Natural killer cell (primary cell): ENCODE data around the gene DNMT3B. TPM values are rescaled to one million over a fixed set of nuclear protein-coding genes. Genes with fewer than 3 reads are reported as not detected.
"Not testable (repeated sequence)": the region's sequence is repeated elsewhere in the genome, so short reads cannot be mapped to it uniquely, and the experiment has no call there.

Experiments
- ATAC-seq, 3 donors: fragments of 150-1000 bp in 2 of 3; fragments of 200-7000 bp in 1 of 3; cut with Tn5 transposase; 1 replicate in 1 of 3; 2 replicates in 2 of 3; pipeline ENCODE4 v1.10.0; 2021; ENCODE audit warnings: mild to moderate bottlenecking in 2 of 3, moderate library complexity in 2 of 3
- DNase-seq, 2 donors: peaks; one replicate each; pipeline versions ENCODE4 v3.0.0 to v3.0.0-alpha.2; 2013 to 2021; ENCODE audit warnings: mixed read lengths in 1 of 2
- H3K27ac ChIP-seq: one replicate; pipeline ENCODE4 v1.5.1; 2013; ENCODE audit warnings: mild to moderate bottlenecking, low read length
- H3K27me3 ChIP-seq: one replicate; pipeline ENCODE4 v1.6.1; 2013; ENCODE audit warnings: low read length; ENCODE audit not compliant: control insufficient read depth, insufficient read depth
- H3K36me3 ChIP-seq: one replicate; pipeline ENCODE4 v1.6.1; 2013; ENCODE audit warnings: low read length; ENCODE audit not compliant: control insufficient read depth, insufficient read depth
- H3K4me1 ChIP-seq: one replicate; pipeline ENCODE4 v1.6.1; 2013; ENCODE audit warnings: low read length; ENCODE audit not compliant: control insufficient read depth, insufficient read depth
- H3K4me3 ChIP-seq: one replicate; pipeline ENCODE4 v1.5.1; 2013; ENCODE audit warnings: low read length
- H3K9me3 ChIP-seq: one replicate; pipeline ENCODE4 v1.6.1; 2013; ENCODE audit warnings: low read length; ENCODE audit not compliant: control insufficient read depth, insufficient read depth
- H3K27ac Mint-ChIP-seq, 2 donors: one replicate each; pipeline ENCODE4 v1.8.0; 2022; ENCODE audit warnings: mild to moderate bottlenecking in 2 of 2, mixed read lengths in 2 of 2, moderate library complexity in 1 of 2
- H3K27me3 Mint-ChIP-seq, 2 donors: one replicate each; pipeline ENCODE4 v1.8.0; 2022; ENCODE audit warnings: low read depth in 2 of 2, mixed read lengths in 2 of 2
- H3K36me3 Mint-ChIP-seq: one replicate; pipeline ENCODE4 v1.8.0; 2022; ENCODE audit warnings: mixed read lengths
- H3K4me1 Mint-ChIP-seq, 2 donors: one replicate each; pipeline ENCODE4 v1.8.0; 2022; ENCODE audit warnings: mixed read lengths in 2 of 2
- H3K4me3 Mint-ChIP-seq: one replicate; pipeline ENCODE4 v1.8.0; 2022; ENCODE audit warnings: mild to moderate bottlenecking, moderate library complexity, mixed read lengths
- H3K9me3 Mint-ChIP-seq, 2 donors: one replicate each; pipeline ENCODE4 v1.8.0; 2022; ENCODE audit warnings: mixed read lengths in 2 of 2
- WGBS: methylation state at CpG from one replicate; pipeline ENCODE4 v1.1.7; 2013; ENCODE audit warnings: missing lambda C conversion rate; ENCODE audit not compliant: insufficient coverage; 5-methylcytosine and 5-hydroxymethylcytosine counted together
- intact Hi-C: fragments of 100-400 bp; cut with micrococcal nuclease; formaldehyde crosslinking; loops from one replicate; pipeline ENCODE4 v1.14.2; 2022
- total RNA-seq, 4 donors: library from RNA; stranded (reverse); fragments of 120-200 nt in 1 of 4; gene quantifications; one replicate each; pipeline versions ENCODE4 v1.2.3 to v1.2.4, GENCODE V29; 2013 to 2022
- TF ChIP-seq, protein P1 (sequence below): fragments of 200-600 bp; IDR thresholded peaks from one replicate; pipeline ENCODE4 v1.8.0; 2022; ENCODE audit warnings: antibody characterized with exemption

Gene DNMT3B
- total RNA-seq, 3 donors from 2014 or later (not counting 1 experiment from before 2014, with no cell fraction given): 0.42 to 0.68 (median 0.43) TPM

DNA sequence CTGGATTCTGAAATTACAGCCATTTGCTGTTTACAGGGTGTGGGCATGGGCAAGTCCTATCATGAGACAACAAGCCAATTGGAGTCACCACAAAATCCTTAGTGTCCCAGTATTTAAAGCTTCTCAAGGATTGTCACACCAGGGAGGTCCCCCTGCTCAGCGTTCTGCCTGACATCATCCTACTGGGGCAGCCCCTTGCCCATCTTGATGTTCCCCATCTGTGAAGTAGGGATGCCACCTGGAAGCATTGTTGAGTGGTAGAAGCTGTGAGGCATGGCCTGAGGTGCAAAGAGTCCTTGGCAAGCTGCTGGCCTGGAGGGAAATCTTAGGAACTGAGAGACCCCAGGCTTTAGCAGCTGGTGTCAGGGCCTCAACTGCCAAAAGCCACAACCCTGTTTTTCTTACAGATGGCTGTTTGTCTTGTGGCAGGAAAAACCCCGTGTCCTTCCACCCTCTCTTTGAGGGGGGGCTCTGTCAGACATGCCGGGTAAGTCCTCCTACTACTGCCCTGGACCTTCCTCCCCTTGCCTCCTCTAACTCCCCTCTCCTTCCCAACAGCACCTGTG is 34.3 kb downstream of the DNMT3B start:
- no peak overlapping the region for H3K4me3 Mint-ChIP-seq
- 33% methylated on average over 3 of the region's 3 CpGs for WGBS

DNA sequence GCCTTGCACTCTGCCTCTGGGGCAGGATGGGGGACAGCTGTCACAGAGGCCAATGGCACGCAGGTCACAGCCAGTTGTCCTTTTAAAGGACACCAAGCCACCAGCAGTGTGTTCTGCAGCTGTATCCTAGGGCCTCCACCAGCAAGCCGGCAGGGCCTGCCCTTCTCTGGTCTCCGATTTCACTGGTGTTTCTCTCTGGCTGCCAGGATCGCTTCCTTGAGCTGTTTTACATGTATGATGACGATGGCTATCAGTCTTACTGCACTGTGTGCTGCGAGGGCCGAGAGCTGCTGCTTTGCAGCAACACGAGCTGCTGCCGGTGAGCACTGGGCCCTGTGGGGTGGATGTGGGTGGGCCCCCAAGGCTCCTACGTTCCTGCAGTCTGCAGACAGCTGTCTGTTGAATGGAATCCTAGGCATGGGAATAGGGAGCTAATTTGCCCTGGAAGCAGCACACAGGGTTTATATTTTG is 34.8 kb downstream of the DNMT3B start:
- WGBS: 87% methylated on average over 10 of the region's 10 CpGs
- intact Hi-C loops: no loop called here
- Histone ChIP-seq H3K27me3 (no peaks in the 10 kb centered on the region), H3K4me1 (peaks cover 6% of the 10 kb centered on the region), H3K36me3 (no peaks in the 10 kb centered on the region), H3K4me3 (no peak overlapping the region), H3K9me3 (no peaks in the 10 kb centered on the region), H3K27ac (no peak overlapping the region)
- Mint-ChIP-seq H3K36me3 (no peaks in the 10 kb centered on the region), H3K9me3 (no peaks in the 10 kb centered on the region), H3K27me3 (no peaks in the 10 kb centered on the region), H3K4me3 (no peak overlapping the region), H3K4me1 (no peaks in the 10 kb centered on the region), H3K27ac (no peak overlapping the region)
- TF ChIP-seq, protein P1, sequence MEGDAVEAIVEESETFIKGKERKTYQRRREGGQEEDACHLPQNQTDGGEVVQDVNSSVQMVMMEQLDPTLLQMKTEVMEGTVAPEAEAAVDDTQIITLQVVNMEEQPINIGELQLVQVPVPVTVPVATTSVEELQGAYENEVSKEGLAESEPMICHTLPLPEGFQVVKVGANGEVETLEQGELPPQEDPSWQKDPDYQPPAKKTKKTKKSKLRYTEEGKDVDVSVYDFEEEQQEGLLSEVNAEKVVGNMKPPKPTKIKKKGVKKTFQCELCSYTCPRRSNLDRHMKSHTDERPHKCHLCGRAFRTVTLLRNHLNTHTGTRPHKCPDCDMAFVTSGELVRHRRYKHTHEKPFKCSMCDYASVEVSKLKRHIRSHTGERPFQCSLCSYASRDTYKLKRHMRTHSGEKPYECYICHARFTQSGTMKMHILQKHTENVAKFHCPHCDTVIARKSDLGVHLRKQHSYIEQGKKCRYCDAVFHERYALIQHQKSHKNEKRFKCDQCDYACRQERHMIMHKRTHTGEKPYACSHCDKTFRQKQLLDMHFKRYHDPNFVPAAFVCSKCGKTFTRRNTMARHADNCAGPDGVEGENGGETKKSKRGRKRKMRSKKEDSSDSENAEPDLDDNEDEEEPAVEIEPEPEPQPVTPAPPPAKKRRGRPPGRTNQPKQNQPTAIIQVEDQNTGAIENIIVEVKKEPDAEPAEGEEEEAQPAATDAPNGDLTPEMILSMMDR: no peak
- ATAC-seq: no peak
- no peak for DNase-seq

More for the DNA sequence above, 34.3 kb downstream of the DNMT3B start:
- Histone ChIP-seq H3K27ac (no peak overlapping the region), H3K4me3 (no peak overlapping the region), H3K4me1 (peaks cover 6% of the 10 kb centered on the region), H3K27me3 (no peaks in the 10 kb centered on the region), H3K36me3 (no peaks in the 10 kb centered on the region), H3K9me3 (no peaks in the 10 kb centered on the region)
- TF ChIP-seq, protein P1: no peak
- Mint-ChIP-seq H3K36me3 (no peaks in the 10 kb centered on the region), H3K4me1 (no peaks in the 10 kb centered on the region), H3K27ac (no peak overlapping the region), H3K27me3 (no peaks in the 10 kb centered on the region), H3K9me3 (no peaks in the 10 kb centered on the region)
- ATAC-seq: no peak
- intact Hi-C loops: no loop called here
- DNase-seq: no peak

DNA sequence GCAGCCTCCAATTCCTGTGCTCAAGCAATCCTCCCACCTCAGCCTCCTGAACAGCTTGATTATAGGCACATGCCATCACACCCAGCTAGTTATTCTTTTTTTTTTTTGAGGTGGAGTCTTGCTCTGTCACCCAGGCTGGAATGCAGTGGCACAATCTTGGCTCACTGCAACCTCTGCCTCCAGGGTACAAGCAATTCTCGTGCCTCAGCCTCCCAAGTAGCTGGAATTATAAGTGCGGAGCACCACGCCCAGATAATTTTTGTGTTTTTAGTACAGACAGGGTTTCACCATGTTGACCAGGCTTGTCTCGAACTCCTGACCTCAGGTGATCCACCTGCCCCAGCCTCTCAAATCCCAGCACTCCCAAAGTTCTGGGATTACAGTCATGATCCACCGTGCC is 35.4 kb downstream of the DNMT3B start:
- H3K27me3 ChIP-seq, H3K27me3 Mint-ChIP-seq, H3K9me3 ChIP-seq, H3K9me3 Mint-ChIP-seq, H3K36me3 Mint-ChIP-seq, H3K4me1 ChIP-seq, H3K4me1 Mint-ChIP-seq, H3K4me3 ChIP-seq, H3K4me3 Mint-ChIP-seq, H3K36me3 ChIP-seq, H3K27ac ChIP-seq, DNase-seq, ATAC-seq, intact Hi-C loops, H3K27ac Mint-ChIP-seq: not testable (repeated sequence)
- WGBS: 92% methylated on average over 4 of the region's 5 CpGs

DNA sequence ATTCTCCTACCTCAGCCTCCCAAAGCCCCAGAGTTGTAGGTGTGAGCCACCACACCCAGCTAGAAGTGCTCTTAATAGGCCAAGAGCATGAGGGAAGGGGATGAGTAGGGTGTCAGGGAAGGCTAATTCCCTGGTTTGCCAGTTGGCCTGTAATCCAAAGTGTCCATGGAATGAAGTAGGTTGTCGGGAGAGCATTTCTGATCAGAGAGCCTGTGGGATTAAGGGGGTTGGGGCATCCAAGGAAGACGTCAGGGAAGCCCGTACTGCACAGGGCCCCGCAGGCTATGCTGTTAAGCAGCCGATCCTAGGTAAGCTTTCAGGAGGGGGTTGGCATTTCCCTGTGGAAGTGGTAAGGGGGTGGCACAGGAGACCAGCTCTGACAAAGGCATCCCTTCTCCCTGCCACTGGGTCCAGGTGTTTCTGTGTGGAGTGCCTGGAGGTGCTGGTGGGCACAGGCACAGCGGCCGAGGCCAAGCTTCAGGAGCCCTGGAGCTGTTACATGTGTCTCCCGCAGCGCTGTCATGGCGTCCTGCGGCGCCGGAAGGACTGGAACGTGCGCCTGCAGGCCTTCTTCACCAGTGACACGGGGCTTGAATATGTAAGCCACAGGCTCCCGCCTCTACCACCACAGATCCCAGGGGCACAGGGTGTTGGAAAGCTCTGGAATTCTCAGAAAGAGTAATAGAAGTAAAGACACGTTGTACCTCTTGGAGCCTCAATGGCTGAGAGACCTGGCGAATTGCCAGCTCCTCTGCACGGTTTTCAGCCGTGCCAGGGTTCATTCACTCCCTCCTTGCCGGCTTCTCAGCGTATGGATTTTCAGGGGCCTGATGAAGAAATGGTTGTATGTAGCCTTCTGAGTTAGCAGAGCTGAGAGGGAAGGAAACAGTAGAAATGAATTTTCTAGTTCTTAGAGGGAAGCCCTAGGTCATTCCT is 36.1 kb downstream of the DNMT3B start:
- no peak overlapping the region for H3K27ac Mint-ChIP-seq
- no peak overlapping the region for H3K4me3 Mint-ChIP-seq
- H3K36me3 Mint-ChIP-seq: no peaks in the 10 kb centered on the region
- no peaks in the 10 kb centered on the region for H3K27me3 ChIP-seq
- H3K4me1 Mint-ChIP-seq: no peaks in the 10 kb centered on the region
- no peaks in the 10 kb centered on the region for H3K36me3 ChIP-seq
- H3K4me1 ChIP-seq: no peaks in the 10 kb centered on the region
- no peaks in the 10 kb centered on the region for H3K9me3 ChIP-seq
- H3K4me3 ChIP-seq: no peak overlapping the region
- TF ChIP-seq, protein P1: no peak
- H3K9me3 Mint-ChIP-seq: no peaks in the 10 kb centered on the region
- ATAC-seq (no peak), DNase-seq (no peak)
- intact Hi-C loops: no loop called here
- WGBS: 92% methylated on average over 23 of the region's 23 CpGs
- no peaks in the 10 kb centered on the region for H3K27me3 Mint-ChIP-seq
- no peak overlapping the region for H3K27ac ChIP-seq
